A375 (cell line): ENCODE measurements around the gene WDR89. TPM values are rescaled to one million over a fixed set of nuclear protein-coding genes. Genes with fewer than 3 reads are reported as not detected.

Experiments used
- small RNA-seq: library from RNA; depleted of rRNA; stranded (forward); fragments of <200 nt; gene quantifications from one replicate; pipeline ENCODE3, GENCODE V24; 2014
- total RNA-seq: library from RNA; depleted of rRNA; stranded (reverse); fragments of >200 nt; shearing (Covaris generic); gene quantifications from 2 replicates; pipeline ENCODE4 v1.2.3, GENCODE V29; 2014; rRNA removed

The WDR89 gene, protein sequence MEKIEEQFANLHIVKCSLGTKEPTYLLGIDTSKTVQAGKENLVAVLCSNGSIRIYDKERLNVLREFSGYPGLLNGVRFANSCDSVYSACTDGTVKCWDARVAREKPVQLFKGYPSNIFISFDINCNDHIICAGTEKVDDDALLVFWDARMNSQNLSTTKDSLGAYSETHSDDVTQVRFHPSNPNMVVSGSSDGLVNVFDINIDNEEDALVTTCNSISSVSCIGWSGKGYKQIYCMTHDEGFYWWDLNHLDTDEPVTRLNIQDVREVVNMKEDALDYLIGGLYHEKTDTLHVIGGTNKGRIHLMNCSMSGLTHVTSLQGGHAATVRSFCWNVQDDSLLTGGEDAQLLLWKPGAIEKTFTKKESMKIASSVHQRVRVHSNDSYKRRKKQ
- total RNA-seq: 5.2 and 5.8 TPM in 2 replicates

DNA sequence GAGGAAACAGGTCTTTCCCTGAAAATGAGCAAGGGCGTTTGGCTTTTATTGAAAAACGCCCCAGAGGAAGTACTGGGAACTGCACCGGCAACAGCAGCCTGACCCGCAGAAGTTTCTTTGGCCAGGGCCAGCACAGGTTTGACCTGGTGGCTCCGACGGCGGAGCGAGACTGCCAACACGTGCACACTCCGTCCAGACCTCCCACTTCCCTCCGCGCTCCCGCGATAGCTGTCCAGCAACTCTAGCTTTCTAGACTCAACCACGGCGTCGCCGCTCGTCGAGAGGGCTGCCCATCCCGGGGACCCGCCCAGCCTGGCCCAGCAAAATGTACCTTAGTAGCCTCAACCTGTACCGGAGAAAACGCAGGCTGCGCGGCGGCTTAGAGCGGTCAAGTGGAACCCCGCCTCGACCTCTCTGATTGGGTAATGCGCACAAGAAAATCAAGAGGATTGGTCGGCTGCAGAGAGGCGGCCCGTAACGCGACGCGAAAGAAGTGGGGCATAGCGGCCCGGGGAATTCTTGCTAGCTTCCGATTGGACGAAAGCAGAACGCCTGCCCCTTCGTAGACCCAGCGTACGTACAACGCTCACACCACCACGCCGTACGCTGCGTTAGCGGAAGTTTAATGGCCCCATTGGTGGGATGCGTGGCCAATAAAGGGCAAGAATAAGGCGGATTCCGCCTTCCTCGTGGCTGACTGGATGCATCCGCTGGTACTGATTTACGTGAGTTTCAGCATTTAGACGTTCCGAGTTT lies at the start of gene WDR89:
Gene WDR89 (minus strand): TSS at position 399 of the 756 bp plus-strand sequence. CDS start 41,929 bp downstream, outside the sequence.

Small RNAs within 50 kb of the gene (small RNA-seq; reads per million reads assigned to genes)
- gene RF00012 (0.54 reads per million, percentile 29 among the genes with 10 or more reads in this experiment), gene RF00019 (not detected), gene RNU6-1162P (not detected), gene RNU6-597P (not detected)

Other genes starting within 250 kb of the WDR89 start
- 6.6 and 7.2 TPM in 2 replicates for gene PPP2R5E, start 98.5 kb downstream of the WDR89 start, total RNA-seq
- 6.3 and 6.9 TPM in 2 replicates for gene SGPP1, start 86.2 kb upstream of the WDR89 start, total RNA-seq
- gene SYNE2, start 211.1 kb upstream of the WDR89 start, total RNA-seq: 18.3 and 20.1 TPM in 2 replicates